ENCODE measurements around the gene BNIP1.

- TF ChIP-seq, protein P1, sequence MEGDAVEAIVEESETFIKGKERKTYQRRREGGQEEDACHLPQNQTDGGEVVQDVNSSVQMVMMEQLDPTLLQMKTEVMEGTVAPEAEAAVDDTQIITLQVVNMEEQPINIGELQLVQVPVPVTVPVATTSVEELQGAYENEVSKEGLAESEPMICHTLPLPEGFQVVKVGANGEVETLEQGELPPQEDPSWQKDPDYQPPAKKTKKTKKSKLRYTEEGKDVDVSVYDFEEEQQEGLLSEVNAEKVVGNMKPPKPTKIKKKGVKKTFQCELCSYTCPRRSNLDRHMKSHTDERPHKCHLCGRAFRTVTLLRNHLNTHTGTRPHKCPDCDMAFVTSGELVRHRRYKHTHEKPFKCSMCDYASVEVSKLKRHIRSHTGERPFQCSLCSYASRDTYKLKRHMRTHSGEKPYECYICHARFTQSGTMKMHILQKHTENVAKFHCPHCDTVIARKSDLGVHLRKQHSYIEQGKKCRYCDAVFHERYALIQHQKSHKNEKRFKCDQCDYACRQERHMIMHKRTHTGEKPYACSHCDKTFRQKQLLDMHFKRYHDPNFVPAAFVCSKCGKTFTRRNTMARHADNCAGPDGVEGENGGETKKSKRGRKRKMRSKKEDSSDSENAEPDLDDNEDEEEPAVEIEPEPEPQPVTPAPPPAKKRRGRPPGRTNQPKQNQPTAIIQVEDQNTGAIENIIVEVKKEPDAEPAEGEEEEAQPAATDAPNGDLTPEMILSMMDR (IDR thresholded peaks at IDR 0.05 in 8 of 11, conservative IDR thresholded peaks at IDR 0.05 in 3 of 11): no peak
- no peak for TF ChIP-seq POLR2AphosphoS5 (IDR thresholded peaks at IDR 0.05)
- no peak for TF ChIP-seq POLR2A (IDR thresholded peaks at IDR 0.05)
Observed at GRCh38 chr5:173139631-173140030, 4.7 kb upstream of the BNIP1 start.
